H1 (cell line): ENCODE data around the gene KCTD16. TPM values are rescaled to one million over a fixed set of nuclear protein-coding genes. Genes with fewer than 3 reads are reported as not detected.

Source experiments
- CTCF ChIA-PET: fragments of 300-600 bp; sonication (Branson Sonifier 250); formaldehyde crosslinking; loops from one replicate; lab custom pipeline; 2021; ENCODE audit not compliant: partially characterized antibody; lab: Charles Lee
- POLR2A ChIA-PET: fragments of 300-600 bp; sonication (Branson Sonifier 250); formaldehyde crosslinking; loops from one replicate; lab custom pipeline; 2021; ENCODE audit warnings: inconsistent platforms; ENCODE audit not compliant: partially characterized antibody; lab: Charles Lee
- DNase-seq, 2 experiments: peaks; one replicate each; pipeline versions ENCODE4 v3.0.0 to v3.0.0-alpha.2; 2010 to 2022; ENCODE audit warnings: low spot score in 2 of 2, low read depth in 1 of 2, mixed read lengths in 1 of 2
- FAIRE-seq: peaks from 2 replicates; lab custom pipeline; 2011; peaks lifted over from hg19 to GRCh38; lab: Jason Lieb, UNC
- H2AFZ ChIP-seq: 2 replicates; pipeline ENCODE4 v1.8.1; 2012; ENCODE audit warnings: low read length, inconsistent platforms
- H2AK5ac ChIP-seq: 2 replicates; pipeline ENCODE4 v1.6.1; 2013; ENCODE audit warnings: low read depth, low read length
- H2BK120ac ChIP-seq: replicated peaks from 2 replicates; pipeline ENCODE3; 2013; ENCODE audit warnings: low read depth, low read length, inconsistent platforms
- H2BK12ac ChIP-seq: 2 replicates; pipeline ENCODE4 v1.6.1; 2013; ENCODE audit warnings: low read depth, low read length
- H2BK15ac ChIP-seq: 2 replicates; pipeline ENCODE4 v1.6.1; 2013; ENCODE audit warnings: low read length
- H2BK20ac ChIP-seq: 2 replicates; pipeline ENCODE4 v1.6.1; 2013; ENCODE audit warnings: low read length
- H2BK5ac ChIP-seq: 2 replicates; pipeline ENCODE4 v1.6.1; 2013; ENCODE audit warnings: low read depth, low read length
- H3K14ac ChIP-seq: 2 replicates; pipeline ENCODE4 v1.6.1; 2013; ENCODE audit warnings: inconsistent platforms; ENCODE audit not compliant: insufficient read length
- H3K18ac ChIP-seq: 2 replicates; pipeline ENCODE4 v1.6.1; 2013; ENCODE audit warnings: low read length; ENCODE audit errors: extremely low read depth
- H3K23ac ChIP-seq: 2 replicates; pipeline ENCODE4 v1.6.1; 2013; ENCODE audit warnings: inconsistent platforms; ENCODE audit not compliant: insufficient read length
- H3K23me2 ChIP-seq: 2 replicates; pipeline ENCODE4 v1.6.1; 2013; ENCODE audit warnings: low read depth, low read length
- H3K27ac ChIP-seq: 2 replicates; pipeline ENCODE4 v1.6.1; 2011; ENCODE audit warnings: low read depth, low read length, inconsistent platforms
- H3K27me3 ChIP-seq, 4 experiments: replicated peaks in 1 of 4; 1 replicate in 1 of 4; 2 replicates in 3 of 4; pipeline versions ENCODE4 v1.6.1 to v1.8.1; 2011 to 2013; ENCODE audit warnings: low read length in 3 of 4, mild to moderate bottlenecking in 3 of 4, inconsistent platforms in 2 of 4, mixed read lengths in 2 of 4, moderate library complexity in 1 of 4; ENCODE audit not compliant: control insufficient read depth in 3 of 4, insufficient read depth in 3 of 4; ENCODE audit errors: extremely low read depth in 1 of 4
- H3K36me3 ChIP-seq, 4 experiments: 2 replicates each; pipeline versions ENCODE4 v1.6.1 to v1.8.1; 2011 to 2013; ENCODE audit warnings: mild to moderate bottlenecking in 4 of 4, low read length in 3 of 4, moderate library complexity in 2 of 4, control low read depth in 1 of 4, inconsistent platforms in 1 of 4; ENCODE audit not compliant: insufficient read depth in 4 of 4, control insufficient read depth in 2 of 4
- H3K4ac ChIP-seq: replicated peaks from 2 replicates; pipeline ENCODE3; 2013; ENCODE audit warnings: low read length, low read depth, mixed read lengths, inconsistent platforms; ENCODE audit not compliant: insufficient read length
- H3K4me1 ChIP-seq, 4 experiments: replicated peaks in 1 of 4; 1 replicate in 1 of 4; 2 replicates in 3 of 4; pipeline versions ENCODE4 v1.6.1 to v1.8.1; 2011 to 2013; ENCODE audit warnings: low read length in 3 of 4, inconsistent platforms in 2 of 4, mixed read lengths in 1 of 4; ENCODE audit not compliant: insufficient read depth in 4 of 4, control insufficient read depth in 3 of 4
- H3K4me2 ChIP-seq, 2 experiments: 2 replicates each; pipeline versions ENCODE4 v1.6.1 to v1.8.1; 2011 to 2013; ENCODE audit warnings: low read depth in 2 of 2, low read length in 2 of 2, control low read depth in 1 of 2, inconsistent platforms in 1 of 2, mild to moderate bottlenecking in 1 of 2; ENCODE audit not compliant: insufficient read depth in 1 of 2
- H3K4me3 ChIP-seq, 4 experiments: fragments of 200-600, 300-600 bp in 1 of 4; sonication (generic), shearing (Covaris generic), sonication (Bioruptor Twin) in 1 of 4; 2 replicates each; pipeline versions ENCODE4 v1.5.1 to v1.8.1; 2011 to 2016; ENCODE audit warnings: low read length in 4 of 4, low read depth in 3 of 4, control low read depth in 2 of 4, inconsistent platforms in 2 of 4, mild to moderate bottlenecking in 2 of 4, mixed read lengths in 1 of 4, moderate library complexity in 1 of 4; ENCODE audit not compliant: insufficient read depth in 2 of 4; ENCODE audit errors: extremely low read depth in 1 of 4
- H3K56ac ChIP-seq: replicated peaks from 2 replicates; pipeline ENCODE3; 2013; ENCODE audit warnings: low read depth, mild to moderate bottlenecking, mixed read lengths, low read length, inconsistent platforms; ENCODE audit not compliant: insufficient read length
- H3K79me1 ChIP-seq: 2 replicates; pipeline ENCODE4 v1.6.1; 2013; ENCODE audit warnings: low read depth, low read length, control low read depth
- H3K79me2 ChIP-seq, 2 experiments: 2 replicates each; pipeline versions ENCODE4 v1.6.1 to v1.8.1; 2012 to 2013; ENCODE audit warnings: low read length in 2 of 2, mild to moderate bottlenecking in 2 of 2, inconsistent platforms in 1 of 2; ENCODE audit not compliant: insufficient read depth in 2 of 2, control insufficient read depth in 1 of 2
- H3K9ac ChIP-seq, 4 experiments: replicated peaks in 1 of 4; 1 replicate in 1 of 4; 2 replicates in 3 of 4; pipeline versions ENCODE4 v1.6.1 to v1.8.1; 2011 to 2013; ENCODE audit warnings: low read depth in 3 of 4, low read length in 3 of 4, control low read depth in 2 of 4, mild to moderate bottlenecking in 2 of 4, moderate library complexity in 2 of 4, inconsistent platforms in 1 of 4; ENCODE audit errors: extremely low read depth in 1 of 4
- H3K9me3 ChIP-seq, 2 experiments: 2 replicates each; pipeline versions ENCODE4 v1.6.1 to v1.8.1; 2012 to 2013; ENCODE audit warnings: mild to moderate bottlenecking in 2 of 2, moderate library complexity in 2 of 2, control low read depth in 1 of 2, inconsistent platforms in 1 of 2, low read depth in 1 of 2, low read length in 1 of 2, mixed read lengths in 1 of 2; ENCODE audit not compliant: insufficient read depth in 2 of 2
- H4K20me1 ChIP-seq, 2 experiments: replicated peaks in 1 of 2; 2 replicates each; pipeline versions ENCODE3 to v1.8.1; 2011 to 2013; ENCODE audit warnings: inconsistent platforms in 2 of 2, low read length in 2 of 2, mild to moderate bottlenecking in 1 of 2; ENCODE audit not compliant: insufficient read depth in 2 of 2, control insufficient read depth in 1 of 2
- H4K5ac ChIP-seq: 2 replicates; pipeline ENCODE4 v1.6.1; 2013; ENCODE audit warnings: low read length, low read depth, mixed read lengths, inconsistent platforms; ENCODE audit not compliant: insufficient read length
- H4K8ac ChIP-seq: 2 replicates; pipeline ENCODE4 v1.8.0; 2013; ENCODE audit warnings: mild to moderate bottlenecking, moderate library complexity, low read length, inconsistent platforms; ENCODE audit not compliant: insufficient read depth; ENCODE audit errors: extremely low read depth
- H4K91ac ChIP-seq: replicated peaks from 2 replicates; pipeline ENCODE3; 2013; ENCODE audit warnings: low read length, mixed read lengths, inconsistent platforms; ENCODE audit not compliant: insufficient read length
- CBX5 ChIP-seq: fragments of 300-800, 300-1000 bp; sonication (generic); IDR thresholded peaks from 2 replicates; pipeline ENCODE4 v1.7.1; 2016; ENCODE audit warnings: antibody characterized with exemption, low read length, low read depth
- WGBS, 2 experiments: shearing (Covaris generic) in 1 of 2; methylation state at CpG; one replicate each; pipeline versions ENCODE4 v1.1.6 to v1.1.7; 2013 to 2015; ENCODE audit warnings: low lambda C conversion rate in 2 of 2, mixed read lengths in 2 of 2, inconsistent platforms in 1 of 2, low coverage in 1 of 2, missing lambda C conversion rate in 1 of 2; ENCODE audit not compliant: insufficient replicate concordance in 2 of 2, insufficient coverage in 1 of 2, insufficient read length in 1 of 2; ENCODE audit errors: extremely low coverage in 1 of 2, missing lambda C conversion rate in 1 of 2; 5-methylcytosine and 5-hydroxymethylcytosine counted together
- polyA plus RNA-seq, 7 experiments: library from polyadenylated mRNA; depleted of rRNA in 3 of 7; stranded (reverse) in 5 of 7; unstranded in 2 of 7; fragments of >200 nt in 5 of 7; fragments of 200-250 nt in 2 of 7; gene quantifications; 1 replicate in 5 of 7; 2 replicates in 1 of 7; 4 replicates in 1 of 7; pipeline versions ENCODE4 v1.2.1 to v1.2.3, GENCODE V29; 2011 to 2013; ENCODE audit warnings: missing spikeins in 2 of 7, mixed read lengths in 2 of 7
- total RNA-seq: library from RNA; stranded (reverse); fragmentation: NEBNext Ultra II Directional; extraction: Animal tissue kit (Norgen Biotek cat#: 25700); gene quantifications from 2 replicates; pipeline ENCODE4 v1.2.1, GENCODE V29; 2021

KCTD16 gene
- total and polyA plus RNA-seq, 2 of the 8 experiments (the other 6 are each of a cell fraction or from before 2014, with no cell fraction given): 0.03 to 0.24 TPM

DNA sequence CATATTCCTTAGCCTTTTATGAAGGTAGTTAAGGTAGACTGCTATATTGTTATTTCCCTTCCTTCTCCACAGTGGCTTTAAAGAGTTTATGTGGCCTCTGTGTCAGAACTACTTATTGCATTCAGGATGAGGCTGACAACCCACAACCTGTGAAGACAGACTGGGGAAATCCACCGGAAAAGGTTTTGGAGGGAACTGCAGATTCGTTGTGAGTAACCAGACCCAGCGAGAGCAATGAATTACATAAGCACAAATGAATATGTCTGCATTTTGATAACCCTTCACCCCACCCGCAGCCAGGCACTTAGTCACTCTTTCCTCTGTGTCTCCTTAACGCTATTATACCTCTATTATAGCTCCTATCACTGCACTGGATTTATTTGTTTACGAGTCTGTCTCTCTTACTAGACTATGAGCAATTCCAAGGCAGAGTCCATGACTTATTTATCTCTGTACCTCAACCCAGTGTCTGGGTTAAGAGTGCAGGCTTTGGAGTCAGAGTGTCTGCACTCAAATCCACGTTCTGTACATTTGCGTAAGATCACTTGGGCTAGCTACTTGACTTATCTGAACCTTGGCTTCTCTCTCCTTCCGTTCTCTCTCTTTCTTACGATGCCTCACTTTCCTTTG is 19.2 kb downstream of the KCTD16 start:
- Histone ChIP-seq H3K36me3 (no peaks in the 10 kb centered on the region), H2BK120ac (no peak overlapping the region), H2BK15ac (no peak overlapping the region), H3K79me2 (no peaks in the 10 kb centered on the region), H2BK5ac (no peak overlapping the region), H4K8ac (no peak overlapping the region), H2AK5ac (no peak overlapping the region), H2BK12ac (no peak overlapping the region), H3K14ac (no peak overlapping the region), H2BK20ac (no peak overlapping the region), H3K27me3 (no peaks in the 10 kb centered on the region), H2AFZ (no peak overlapping the region), H3K4me3 (no peak overlapping the region), H3K4me1 (peaks cover 0 to 2% (median 0%) of the 10 kb centered on the region in 4 experiments; a peak in 1 of 7 replicates), H3K9me3 (no peaks in the 10 kb centered on the region), H3K9ac (no peak overlapping the region), H3K23me2 (no peaks in the 10 kb centered on the region), H4K20me1 (no peaks in the 10 kb centered on the region), H3K79me1 (no peaks in the 10 kb centered on the region)
- 89% methylated on average over 10 of the region's 10 CpGs; no CpG with 5 or more reads in 1 of the 2 experiments for WGBS, 2 experiments
- DNase-seq (no peak), FAIRE-seq (no peak)
- POLR2A ChIA-PET: no interaction called here
- TF ChIP-seq CBX5: no peak
- TF ChIP-seq, all 59 proteins: peak for 0
- Histone ChIP-seq H3K4me2 (no peak overlapping the region), H3K56ac (no peak overlapping the region), H3K4ac (no peak overlapping the region), H3K27ac (no peak overlapping the region), H4K91ac (no peak overlapping the region), H4K5ac (no peak overlapping the region), H3K18ac (no peak overlapping the region), H3K23ac (no peak overlapping the region)
- CTCF ChIA-PET: interaction anchor here (0.6 to 1.9 kb wide), 3 partner anchors 9 to 182 kb away, joined by 3 to 8 read pairs (median 5); no protein-coding TSS in a partner anchor
